NCI-H748 treated with DMSO at 0.1 percent for 48 hours (cell line): ENCODE results near the gene STAB2.
A peak's percentile ranks its signal among the peaks of the same experiment; 100 is the strongest.

Experiments
- DNase-seq: peaks from one replicate; lab custom pipeline; 2025; lab: John Stamatoyannopoulos, UW

STAB2 gene

DNA sequence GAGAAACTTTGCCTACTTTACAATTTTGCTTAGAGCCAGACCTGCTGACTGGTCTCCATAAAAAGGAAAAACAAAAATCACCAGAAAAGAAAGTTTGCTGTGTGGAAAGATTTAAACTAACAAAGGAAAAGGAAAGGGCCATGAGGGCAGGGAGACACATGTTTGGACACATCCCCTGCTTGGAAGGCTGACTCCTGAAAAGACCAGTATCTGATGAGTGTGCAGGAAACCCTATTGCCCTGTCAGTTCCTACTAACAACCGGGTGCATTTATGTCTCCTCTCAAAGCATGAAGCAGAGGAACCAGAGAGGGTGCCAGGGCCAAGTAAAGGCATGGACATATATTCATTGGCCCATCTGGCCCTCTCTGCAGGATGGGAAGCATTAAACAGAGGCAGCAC, 7.0 kb upstream of the STAB2 start:
- DNase-seq, result no peak

- DNase-seq, result no peak
Measured at GRCh38 chr12:103583008-103583407, 4.1 kb upstream of the STAB2 start.

DNA sequence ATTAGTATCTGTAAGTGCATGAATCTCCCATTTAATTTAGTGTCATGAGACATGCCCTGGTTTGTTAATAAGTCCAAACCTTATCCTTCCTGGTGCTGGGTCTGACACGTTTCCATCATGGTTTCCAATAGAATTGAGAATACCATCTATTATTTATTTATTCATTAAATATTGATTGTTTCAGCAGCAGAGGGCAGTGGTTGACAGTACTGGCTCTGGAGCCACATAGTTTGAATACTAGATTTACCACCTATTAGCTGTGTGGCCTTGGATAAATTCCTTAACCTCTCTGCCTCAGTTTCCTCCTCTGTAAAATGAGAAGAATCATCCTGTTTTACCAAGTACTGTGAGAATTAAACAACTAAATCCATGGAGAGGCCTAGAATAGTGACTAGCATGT, 941 bp upstream of the STAB2 start:
- no peak for DNase-seq

DNA sequence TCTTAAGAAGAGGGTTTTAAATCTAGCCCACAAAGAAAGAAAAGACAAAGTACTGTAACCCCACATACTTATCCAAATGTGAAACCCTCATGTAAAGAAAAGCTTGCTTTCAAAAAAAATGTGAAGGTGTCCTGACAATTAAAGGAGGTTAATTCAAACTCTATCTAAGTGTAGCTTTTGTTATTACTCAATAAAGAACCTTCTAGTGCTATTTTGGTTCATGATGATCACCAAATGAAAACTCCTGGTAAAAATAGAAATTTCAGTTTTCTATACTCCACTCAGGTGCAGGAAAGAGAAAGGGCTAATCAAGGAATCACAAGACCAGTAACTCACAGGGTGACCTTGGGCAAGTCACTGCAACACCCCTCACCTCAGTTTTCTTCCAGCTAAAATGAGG, 1.6 kb downstream of the STAB2 start:
- no peak for DNase-seq

DNA sequence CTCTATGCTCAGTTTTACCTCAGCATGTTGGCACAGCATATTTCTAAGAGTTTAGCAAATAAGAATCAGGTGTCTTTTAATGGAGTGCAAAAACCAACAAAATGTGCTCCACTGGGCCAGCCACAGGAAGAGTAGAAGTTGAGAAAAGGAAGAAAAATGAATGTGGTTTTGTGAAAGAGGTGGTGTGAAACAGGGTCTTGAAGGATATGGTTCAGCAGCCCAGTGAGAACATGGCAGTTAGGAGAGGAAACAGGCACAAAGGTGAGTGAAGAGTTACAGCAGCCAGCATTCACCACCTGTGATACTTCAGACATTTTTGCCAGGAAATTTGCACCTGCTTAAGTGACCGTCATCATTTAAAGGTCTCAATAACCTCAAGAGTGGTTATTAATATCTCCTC, 2.4 kb downstream of the STAB2 start:
- DNase-seq, result no peak

GRCh38 chr12:103590271-103590670, 3.2 kb downstream of the STAB2 start:
- no peak for DNase-seq

DNA sequence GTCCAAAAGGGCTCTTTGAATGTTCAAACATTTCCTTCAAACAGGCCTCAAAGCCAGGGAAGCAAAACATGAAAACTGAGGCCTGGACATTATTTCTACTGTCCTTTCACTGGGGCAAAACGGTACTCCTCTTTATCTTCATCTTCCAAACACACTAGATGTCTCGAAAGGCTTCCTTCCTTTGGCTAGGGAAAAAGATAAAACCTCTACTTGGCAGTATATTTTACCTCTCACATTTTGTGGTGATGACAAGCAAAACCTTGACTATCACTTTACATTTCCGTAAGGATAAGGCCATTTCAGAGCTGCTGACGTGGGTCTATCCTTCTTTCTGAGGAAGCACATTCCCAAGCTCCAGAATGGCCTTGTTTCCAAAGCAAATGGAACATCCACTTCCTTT, 9.9 kb downstream of the STAB2 start:
- no peak for DNase-seq

DNA sequence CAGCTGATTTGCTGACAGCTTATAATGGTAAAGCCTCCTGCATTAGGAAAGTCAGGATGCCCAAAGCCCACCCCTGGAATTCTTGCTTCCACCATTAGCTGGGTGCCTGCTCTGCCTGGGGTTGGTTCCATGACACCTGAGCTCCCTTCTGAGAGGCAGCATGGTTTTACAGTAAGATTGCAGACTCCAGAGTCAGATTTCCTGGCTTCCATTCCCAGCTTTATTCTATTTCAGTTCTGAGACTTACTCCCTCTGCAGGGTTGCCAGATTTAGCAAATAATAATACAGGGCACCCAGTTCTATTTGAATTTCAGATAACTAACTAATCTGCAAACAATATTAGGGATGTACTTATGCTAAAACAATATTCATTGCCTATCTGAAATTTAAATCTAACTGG, 12.2 kb downstream of the STAB2 start:
- no peak for DNase-seq

- no peak for DNase-seq
Measured at GRCh38 chr12:103600967-103601728, 14.1 kb downstream of the STAB2 start.

DNA sequence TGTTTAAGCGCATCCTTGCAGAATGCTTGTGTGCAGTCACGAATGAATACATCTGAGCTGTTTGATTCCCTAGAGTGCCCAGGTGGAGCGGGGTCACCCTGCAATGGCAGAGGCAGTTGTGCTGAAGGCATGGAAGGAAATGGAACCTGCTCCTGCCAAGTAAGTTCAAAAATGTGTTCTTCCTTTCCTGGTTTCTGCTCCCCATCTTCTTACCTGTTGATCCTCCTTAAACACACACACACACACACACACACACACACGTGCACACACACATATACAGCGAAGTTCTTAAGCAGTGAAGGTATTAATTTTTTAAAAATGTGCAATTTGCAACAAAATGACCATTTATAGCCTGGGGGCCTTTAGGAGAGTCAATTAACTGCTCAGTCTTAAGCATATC, 33.3 kb downstream of the STAB2 start:
- no peak for DNase-seq

DNA sequence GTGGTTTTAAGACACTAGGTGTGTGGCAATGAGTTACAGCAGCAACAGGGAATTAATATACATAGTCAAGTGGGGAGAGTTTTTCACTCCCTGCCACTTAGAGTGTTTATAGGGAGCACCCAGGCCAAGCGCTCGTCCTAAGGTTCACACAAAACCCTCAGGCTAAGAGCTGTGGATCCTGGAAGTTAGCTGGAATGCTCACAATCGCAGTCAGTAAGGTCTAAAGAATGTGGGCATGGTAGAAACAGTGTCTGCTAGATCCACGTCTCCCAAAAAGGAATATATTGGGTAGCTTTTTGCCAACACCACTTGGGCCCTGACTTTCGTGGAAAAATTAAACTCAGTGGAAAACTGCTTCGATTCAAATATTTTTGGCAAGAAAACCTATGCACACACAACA, 36.6 kb downstream of the STAB2 start:
- no peak for DNase-seq

DNA sequence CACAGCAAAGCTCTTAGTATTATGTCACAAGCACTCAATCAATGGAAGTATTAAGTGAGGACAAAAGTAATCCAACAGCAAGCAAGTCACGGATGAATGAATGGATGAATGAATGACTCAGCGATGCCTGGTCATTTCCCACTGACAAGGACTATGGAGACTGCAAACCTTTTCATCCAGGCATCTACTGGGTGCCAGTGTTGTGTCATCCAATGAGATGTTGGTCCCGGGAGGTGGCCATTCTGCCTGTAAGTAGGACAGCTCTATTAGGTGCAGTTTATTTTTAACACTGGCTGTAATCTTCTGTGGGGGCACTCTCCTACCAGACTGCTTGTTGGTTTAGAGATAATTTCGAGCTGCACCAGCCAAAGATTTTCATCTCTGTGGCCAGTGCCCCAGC, 39.4 kb downstream of the STAB2 start:
- DNase-seq, result peak; percentile 42

DNA sequence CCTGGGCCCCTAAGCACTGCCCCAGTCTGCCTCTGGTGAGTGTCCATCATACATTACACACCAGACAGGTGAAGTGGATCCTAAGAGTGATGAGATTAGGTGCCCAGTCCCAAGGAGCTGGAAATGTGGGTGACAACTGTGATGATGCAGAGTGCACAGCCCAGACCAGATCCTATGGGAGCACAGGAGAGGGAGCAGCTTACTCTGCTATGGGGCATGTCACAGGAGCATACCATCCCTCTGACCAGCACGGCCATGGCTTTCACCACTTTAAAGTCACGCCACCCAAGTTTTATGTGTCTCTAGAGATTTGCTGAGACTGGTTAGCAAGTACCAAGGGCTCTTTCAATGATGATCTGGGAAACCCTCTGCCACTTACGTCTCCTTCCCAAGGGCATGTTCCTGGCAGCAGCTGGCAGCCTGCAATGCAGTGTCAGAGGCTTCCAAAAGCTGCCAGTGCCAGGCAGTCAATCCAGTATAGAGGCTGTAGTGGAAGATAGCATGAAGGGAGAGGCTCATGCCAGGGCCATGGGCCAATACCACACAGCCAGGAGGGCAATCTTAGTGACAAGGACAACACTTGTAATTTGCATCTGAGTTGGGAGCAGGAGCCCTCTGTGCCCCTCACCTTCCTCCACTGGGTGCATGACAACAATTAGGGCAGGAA, 40.2 kb downstream of the STAB2 start:
- no peak for DNase-seq

DNA sequence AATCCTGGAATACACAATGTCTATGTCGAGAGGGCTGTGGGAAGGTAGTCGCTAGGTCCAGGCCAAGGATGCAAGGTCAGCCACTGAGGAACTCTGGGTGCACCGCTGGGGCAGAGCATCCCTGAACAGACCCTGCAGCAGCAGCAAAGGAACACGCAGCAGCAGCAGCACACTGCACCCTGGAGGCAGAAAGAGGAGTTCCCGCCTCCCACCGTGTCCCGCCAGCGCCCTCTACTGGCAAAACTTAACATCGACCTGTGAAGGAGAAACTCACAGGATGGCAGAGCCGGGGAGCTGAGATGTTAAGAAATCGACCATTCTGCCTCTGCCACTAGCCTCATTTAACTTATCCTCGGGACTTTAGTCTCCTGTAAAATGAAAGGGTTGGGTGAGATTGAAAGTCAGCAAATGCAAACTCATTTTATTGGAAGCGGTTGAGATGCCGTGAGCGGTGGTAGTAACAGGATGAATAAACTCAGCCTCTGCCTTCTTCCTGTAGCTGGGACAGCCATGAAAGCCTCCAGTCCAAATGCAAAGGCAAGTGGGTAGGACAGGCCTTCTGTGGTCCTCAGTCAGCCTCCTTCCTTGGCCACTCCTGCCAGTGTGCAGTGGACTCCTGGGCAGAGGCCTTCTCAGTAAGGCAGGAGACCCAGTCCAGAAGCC, 45.6 kb downstream of the STAB2 start:
- DNase-seq, result peak; percentile 35

- no peak for DNase-seq
Measured at GRCh38 chr12:103634732-103635131, 47.7 kb downstream of the STAB2 start.

DNA sequence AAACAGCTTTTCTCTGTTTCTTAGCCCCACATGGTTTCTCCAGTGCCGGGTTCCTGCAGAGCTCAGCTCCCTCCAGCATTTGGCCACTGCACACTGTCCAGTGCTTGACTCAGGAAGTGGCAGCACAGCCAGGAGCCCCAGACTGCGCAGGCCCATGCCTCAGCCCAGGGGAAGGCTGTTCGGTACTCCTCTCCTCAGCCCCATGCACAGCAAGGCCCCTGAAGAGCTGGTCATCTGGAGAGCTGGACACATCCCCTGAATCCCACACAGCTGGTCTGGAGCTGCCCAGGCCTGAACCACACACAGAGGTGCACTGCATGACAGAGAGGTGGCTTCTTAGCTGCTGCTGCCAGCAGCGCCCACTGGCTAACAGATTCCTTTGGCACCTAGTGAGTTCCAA, 48.3 kb downstream of the STAB2 start:
- no peak for DNase-seq

DNA sequence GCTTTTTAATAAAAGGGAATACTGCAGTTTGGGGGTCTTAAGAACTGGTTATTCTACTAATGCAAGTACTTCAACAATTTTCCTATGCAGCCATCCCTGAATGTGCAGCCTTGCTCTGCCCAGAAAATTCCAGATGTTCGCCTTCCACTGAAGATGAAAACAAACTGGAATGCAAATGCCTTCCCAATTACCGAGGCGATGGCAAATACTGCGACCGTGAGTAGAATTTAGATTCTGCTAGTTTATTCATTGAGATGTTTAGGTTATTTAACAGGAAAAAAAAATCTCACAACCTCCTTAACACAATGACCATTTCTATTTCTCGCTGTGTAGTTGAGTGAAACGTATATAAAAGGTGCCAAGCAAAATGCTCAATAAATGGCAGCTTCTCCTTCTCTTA, 49.9 kb downstream of the STAB2 start:
- no peak for DNase-seq

- no peak for DNase-seq
Measured at GRCh38 chr12:103637429-103637828, 50.4 kb downstream of the STAB2 start.

DNA sequence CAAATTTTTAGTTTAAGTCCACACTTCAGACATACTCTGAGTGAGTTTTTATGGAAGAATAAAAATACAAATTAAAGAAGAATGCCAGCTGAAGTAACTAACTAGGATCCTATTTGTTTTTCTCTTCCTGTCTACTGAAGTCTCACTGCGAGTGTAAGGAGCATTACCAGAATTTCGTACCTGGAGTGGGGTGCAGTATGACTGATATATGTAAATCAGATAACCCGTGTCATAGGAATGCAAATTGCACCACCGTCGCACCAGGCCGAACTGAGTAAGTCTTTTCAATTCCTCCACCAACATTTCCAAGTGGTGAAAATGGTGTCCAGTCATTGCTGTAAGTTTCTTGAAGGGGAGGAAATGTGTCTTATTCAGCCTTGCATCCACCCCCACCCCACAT, 52.9 kb downstream of the STAB2 start:
- no peak for DNase-seq

DNA sequence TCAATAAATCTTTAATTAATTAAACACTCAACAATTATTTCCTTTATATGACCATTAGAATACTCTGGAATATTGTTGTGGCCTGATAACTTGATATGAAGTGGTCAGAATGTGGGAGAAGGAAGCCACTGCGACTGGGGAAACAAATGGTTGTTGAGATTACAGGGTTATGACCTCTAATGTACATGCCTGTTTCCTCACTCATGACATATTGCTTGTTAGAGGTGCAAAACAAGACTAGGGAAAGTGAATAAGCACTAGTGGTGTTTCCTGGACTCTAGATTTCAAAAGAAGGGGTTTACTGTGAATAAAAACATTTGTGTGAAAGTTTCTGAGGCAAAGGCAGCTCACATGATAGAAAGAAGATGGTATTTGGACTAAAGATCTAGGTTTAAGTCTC, 53.3 kb downstream of the STAB2 start:
- DNase-seq, result no peak

DNA sequence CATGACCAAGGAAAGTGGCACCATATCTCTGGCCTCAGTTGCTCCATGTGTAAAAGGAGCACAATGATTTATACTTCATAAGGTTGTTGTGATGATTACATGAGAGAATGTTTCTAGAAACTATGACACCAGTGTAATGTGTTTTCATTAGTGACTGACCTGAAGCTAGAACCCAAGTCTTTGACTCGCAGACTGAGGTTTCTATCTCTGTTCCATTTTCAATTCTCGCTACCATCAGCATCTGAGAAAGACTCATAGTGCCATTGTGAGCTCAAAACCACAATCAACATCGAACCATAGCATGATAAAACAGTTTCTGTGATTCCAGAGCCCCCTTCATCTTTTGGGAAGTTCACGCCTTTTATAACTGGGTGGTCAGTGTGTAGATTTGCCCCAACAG, 53.8 kb downstream of the STAB2 start:
- DNase-seq, result no peak

DNA sequence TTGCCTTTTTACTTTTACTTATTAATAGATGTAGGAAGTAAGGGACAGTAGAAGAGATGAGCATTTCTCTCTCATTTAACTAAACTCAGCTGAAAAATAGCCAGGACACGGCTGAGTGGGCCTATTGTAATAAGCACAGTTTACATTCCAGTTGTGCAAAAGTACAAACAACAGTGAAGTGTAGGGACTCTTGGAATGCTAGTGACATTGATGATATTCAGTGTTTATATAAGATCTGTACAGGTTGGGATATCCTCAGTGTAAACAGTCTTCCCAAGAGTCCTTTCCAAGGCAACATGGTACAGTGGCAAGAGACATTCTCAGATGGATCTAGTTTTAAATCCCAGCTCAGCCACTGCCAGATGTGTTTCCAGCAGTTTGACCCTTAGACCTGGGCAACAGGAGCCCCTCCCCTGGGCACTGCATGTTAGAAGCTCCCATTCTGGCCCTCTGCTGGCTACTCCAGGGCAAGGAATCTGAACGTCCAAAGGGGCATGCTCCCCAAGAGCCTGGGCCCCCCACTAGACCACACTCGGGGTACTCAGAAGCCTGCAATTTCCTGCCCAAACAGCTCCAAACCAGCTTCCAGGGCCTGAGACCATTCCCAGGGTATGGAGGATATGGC, 55.3 kb downstream of the STAB2 start:
- no peak for DNase-seq

- DNase-seq, result no peak
Measured at GRCh38 chr12:103645202-103645601, 58.1 kb downstream of the STAB2 start.
